SIG-M5 treated with dmso at 0.1 percent for 504 hours (cell line): Measurements from ENCODE around the gene PARD6G.

Experiments used
- DNase-seq: peaks from one replicate; lab custom pipeline; 2025; ENCODE audit not compliant: unreplicated experiment; lab: John Stamatoyannopoulos, UW

PARD6G gene

GRCh38 chr18:80115035-80115434 is 132.3 kb downstream of the PARD6G start:
- DNase-seq: no peak

DNA sequence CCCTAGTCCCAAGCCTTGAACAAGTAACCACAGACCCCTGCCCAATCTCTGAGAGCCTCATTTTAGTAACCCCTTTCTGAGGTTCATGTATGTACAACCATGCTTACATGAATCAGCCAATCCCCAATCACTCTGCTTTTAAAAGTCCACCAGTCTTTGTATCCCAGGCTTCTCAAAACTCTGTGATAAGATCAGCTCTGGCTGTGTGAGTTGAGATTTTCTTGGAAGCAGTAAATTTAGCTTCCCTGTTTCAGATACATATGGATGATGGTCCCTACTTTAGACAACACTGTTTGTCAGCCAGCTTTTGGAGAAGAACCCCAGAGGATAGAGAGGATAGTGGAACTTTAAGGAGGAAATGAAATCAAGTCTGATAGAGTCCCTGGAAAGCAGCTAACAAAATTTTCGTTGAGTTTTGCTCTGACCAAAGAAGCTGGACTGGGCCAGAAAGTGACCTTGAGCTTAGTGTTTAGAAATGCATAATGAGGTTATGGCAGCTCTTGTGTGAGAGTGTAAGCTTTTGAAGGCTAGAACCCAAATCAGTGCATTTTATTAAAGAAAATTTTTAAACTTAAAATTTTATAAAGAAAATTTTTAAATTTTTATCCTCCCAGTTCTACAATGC is 134.6 kb downstream of the PARD6G start:
- no peak for DNase-seq

DNA sequence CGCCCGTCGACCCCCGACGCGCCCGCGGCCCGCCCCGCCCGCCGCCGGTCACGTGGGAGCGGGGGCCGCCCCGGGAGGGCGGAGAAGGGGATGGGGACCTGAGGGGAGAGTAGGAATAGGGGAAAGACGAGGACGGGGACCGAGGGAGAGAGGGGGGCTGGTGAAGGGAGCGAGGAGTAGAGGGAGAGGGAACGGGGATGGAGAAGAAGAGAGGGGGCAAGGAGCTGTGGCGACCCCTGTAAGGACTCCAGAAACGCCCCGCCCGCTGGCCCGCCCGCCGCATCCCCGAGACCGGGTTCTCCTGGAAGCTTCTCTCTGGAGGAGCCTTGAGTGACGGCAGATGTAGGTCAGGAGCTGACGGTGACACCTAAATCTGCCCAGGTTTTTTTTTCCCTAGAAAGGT is 137.6 kb downstream of the PARD6G start:
- DNase-seq: peak; percentile 28

- DNase-seq: peak; percentile 83
Measured at GRCh38 chr18:80108739-80109675, 138.3 kb downstream of the PARD6G start, which contains the start of gene ADNP2. ADNP2 (plus strand) TSS chr18:80109262; CDS start chr18:80117543, 8,281 bp downstream.

GRCh38 chr18:80108121-80108536 is 139.2 kb downstream of the PARD6G start:
- no peak for DNase-seq

- no peak for DNase-seq
Measured at GRCh38 chr18:80107426-80107825, 139.9 kb downstream of the PARD6G start.
